GM20431 (cell line): ENCODE results near the gene MYH9.

Experiments
- in situ Hi-C: fragments of 300-500 bp; cut with MseI, MboI; formaldehyde crosslinking; loops from one replicate; pipeline ENCODE4 v1.15.0; 2020; ENCODE audit warnings: low sequenced_read_pairs; ENCODE audit not compliant: unreplicated experiment

The MYH9 gene

DNA sequence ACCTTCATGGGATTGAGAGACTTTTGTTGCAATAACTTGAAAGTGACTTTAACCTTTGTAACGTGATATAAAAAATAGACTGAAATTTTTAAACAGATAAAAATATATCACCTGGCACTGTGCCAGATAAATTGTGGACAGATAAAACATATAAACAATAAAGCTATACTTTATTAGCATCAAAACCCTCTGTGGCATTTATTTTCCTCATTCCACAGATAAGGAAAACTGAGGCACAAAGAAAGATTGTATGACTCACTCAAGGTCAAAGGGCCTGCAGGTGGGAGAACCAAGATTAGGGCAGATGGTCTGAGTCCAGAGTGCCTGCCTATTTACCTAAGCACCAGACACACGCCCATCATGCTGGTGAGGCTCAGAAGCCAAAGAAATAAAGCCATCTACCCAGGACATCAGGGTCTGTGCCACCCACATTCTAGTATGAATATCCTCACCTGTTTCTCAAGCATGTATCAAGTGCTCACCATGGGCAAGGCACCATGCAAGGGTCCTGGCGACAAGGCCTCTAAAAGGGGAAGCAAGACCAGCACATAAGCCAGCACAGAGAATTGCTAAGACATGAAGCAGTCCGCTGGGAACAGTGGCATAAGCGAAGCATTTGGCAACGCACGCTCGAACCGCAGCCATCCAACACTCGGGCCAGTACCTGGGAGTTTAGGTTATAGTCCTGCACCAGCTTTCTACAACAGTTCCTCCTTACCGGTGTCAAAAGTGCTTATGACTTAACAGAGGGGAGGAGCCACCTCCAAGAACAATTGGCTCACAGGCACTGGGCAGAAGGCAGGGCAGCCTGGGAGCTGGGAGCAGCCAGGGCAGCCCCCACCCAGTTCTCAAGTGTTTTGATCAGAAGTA is 17.6 kb downstream of the MYH9 start:
- in situ Hi-C loops = no loop called here

- in situ Hi-C loops = no loop called here
These were observed 18.5 kb downstream of the MYH9 start for GRCh38 chr22:36369004-36369921.

- in situ Hi-C loops = no loop called here
These were observed 19.3 kb downstream of the MYH9 start for GRCh38 chr22:36368359-36368983.

DNA sequence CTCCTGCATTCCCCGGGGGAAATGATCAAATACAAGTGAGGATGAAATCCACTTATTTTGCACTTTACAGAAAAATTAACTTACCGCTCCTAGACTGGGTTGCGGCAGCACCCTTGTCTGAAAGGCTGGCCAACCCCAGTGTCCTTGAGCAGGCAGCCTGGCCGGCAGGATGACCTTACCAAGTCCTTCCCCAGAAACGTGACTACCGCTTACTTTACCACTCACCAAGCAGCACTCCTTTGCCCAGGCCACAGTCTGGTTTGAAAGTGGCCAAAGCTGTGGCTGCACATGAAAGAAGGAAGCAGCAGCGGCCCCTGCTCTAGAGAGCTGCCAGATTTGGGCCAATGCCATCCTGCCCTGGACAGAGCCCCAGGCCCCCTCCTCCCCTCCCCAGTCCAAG is 20.3 kb downstream of the MYH9 start:
- in situ Hi-C loops = no loop called here

GRCh38 chr22:36367066-36367465 is 20.7 kb downstream of the MYH9 start:
- in situ Hi-C loops = no loop called here

GRCh38 chr22:36366291-36366708 is 21.5 kb downstream of the MYH9 start:
- in situ Hi-C loops = no loop called here

- in situ Hi-C loops = no loop called here
These were observed 22.8 kb downstream of the MYH9 start for GRCh38 chr22:36365020-36365411.

DNA sequence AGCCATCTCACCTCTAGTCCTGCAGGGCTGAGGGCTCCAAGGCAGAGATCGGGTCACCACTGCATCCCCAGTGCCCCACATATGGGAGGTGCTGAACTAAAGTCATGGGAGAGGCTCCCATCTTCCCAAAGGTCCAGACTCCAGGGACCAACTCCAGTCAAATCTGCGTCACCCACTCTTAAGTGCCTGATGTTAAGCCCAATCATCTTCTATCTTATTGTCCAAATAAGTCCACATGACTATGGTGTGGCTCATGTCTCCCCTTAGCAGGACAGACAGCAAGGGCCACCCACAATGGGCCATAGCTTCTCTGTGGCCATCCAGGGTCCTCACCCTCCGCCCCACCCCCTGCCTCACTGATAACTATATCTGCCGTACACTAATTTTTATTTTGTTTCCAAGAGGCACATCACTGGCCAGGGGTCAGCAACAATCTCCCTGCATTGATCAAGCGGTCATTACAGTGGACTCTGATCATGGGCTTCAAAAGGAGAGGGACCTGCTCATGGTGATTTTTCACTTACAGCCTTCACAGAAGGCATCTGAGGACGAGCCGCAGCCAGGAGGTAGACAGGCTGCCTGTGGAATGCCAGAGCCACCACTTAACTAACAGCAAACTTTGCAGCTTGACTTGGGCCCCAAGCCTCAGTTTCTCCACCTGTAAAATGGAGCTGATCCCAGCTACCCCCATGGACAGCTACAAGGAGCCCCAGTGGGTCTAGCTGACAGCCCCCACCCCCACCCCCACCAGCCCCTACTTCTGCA is 23.3 kb downstream of the MYH9 start:
- in situ Hi-C loops = no loop called here

- in situ Hi-C loops = no loop called here
These were observed 24.3 kb downstream of the MYH9 start for GRCh38 chr22:36363349-36363981.

DNA sequence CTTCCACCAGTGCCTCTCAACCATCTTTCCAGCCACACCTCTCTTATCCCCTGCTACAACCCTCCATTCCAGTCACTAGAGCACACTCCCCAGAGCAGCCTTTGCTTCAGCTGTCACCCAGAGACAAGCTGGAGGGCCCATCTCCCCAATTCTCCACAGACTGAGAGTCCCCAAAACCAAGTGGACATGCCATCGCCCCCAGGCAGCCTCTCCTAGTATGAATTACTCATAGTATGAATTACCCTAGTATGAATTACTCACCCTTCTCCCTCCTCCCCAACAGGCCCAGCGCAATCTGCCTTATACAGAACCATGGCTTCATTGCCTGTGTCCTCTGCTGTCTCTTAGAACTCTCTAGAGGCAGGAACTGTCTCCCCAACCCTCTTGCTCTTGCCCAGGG is 24.8 kb downstream of the MYH9 start:
- in situ Hi-C loops = no loop called here

- in situ Hi-C loops = no loop called here
These were observed 25.7 kb downstream of the MYH9 start for GRCh38 chr22:36362075-36362474.

GRCh38 chr22:36360871-36361383 is 26.8 kb downstream of the MYH9 start:
- in situ Hi-C loops = no loop called here

GRCh38 chr22:36360011-36360410 is 27.8 kb downstream of the MYH9 start:
- in situ Hi-C loops = no loop called here

GRCh38 chr22:36359470-36359996 is 28.2 kb downstream of the MYH9 start:
- in situ Hi-C loops = no loop called here

- in situ Hi-C loops = no loop called here
These were observed 29.0 kb downstream of the MYH9 start for GRCh38 chr22:36358533-36359469.

GRCh38 chr22:36356708-36357624 is 30.8 kb downstream of the MYH9 start:
- in situ Hi-C loops = no loop called here

- in situ Hi-C loops = no loop called here
These were observed 31.9 kb downstream of the MYH9 start for GRCh38 chr22:36355894-36356293.
